Measurements from ENCODE around the gene SORCS3.

Gene SORCS3

GRCh38 chr10:104867966-104868598, 227.0 kb downstream of the SORCS3 start:
- DNase-seq (ENCODE audit: low spot score in 2 of 2): no peak
- Mint-ChIP-seq H3K9me3 (no peaks in the 10 kb centered on the region), H3K27ac (ENCODE audit: low read depth) (no peak overlapping the region), H3K4me3 (no peak overlapping the region), H3K36me3 (ENCODE audit: insufficient read depth) (no peaks in the 10 kb centered on the region), H3K27me3 (peaks cover 10% of the 10 kb centered on the region), H3K4me1 (no peaks in the 10 kb centered on the region)
- ATAC-seq (replicated peaks; ENCODE audit: extremely low read depth, poor library complexity, severe bottlenecking): no peak

GRCh38 chr10:104872691-104873090, 231.6 kb downstream of the SORCS3 start:
- H3K4me3 Mint-ChIP-seq: no peak overlapping the region

GRCh38 chr10:104873161-104873560, 232.1 kb downstream of the SORCS3 start:
- no peaks in the 10 kb centered on the region for H3K36me3 Mint-ChIP-seq (ENCODE audit: insufficient read depth)

More at GRCh38 chr10:104872691-104873090, 231.6 kb downstream of the SORCS3 start:
- H3K9me3 Mint-ChIP-seq: no peaks in the 10 kb centered on the region
- H3K4me1 Mint-ChIP-seq: no peaks in the 10 kb centered on the region
- H3K27me3 Mint-ChIP-seq: peaks cover 7% of the 10 kb centered on the region
- no peaks in the 10 kb centered on the region for H3K36me3 Mint-ChIP-seq (ENCODE audit: insufficient read depth)
- DNase-seq (ENCODE audit: low spot score in 2 of 2): no peak
- no peak overlapping the region for H3K27ac Mint-ChIP-seq (ENCODE audit: low read depth)
- ATAC-seq (replicated peaks; ENCODE audit: extremely low read depth, poor library complexity, severe bottlenecking): no peak

GRCh38 chr10:104875561-104875960, 234.5 kb downstream of the SORCS3 start:
- Mint-ChIP-seq H3K36me3 (ENCODE audit: insufficient read depth) (no peaks in the 10 kb centered on the region), H3K4me1 (no peaks in the 10 kb centered on the region), H3K4me3 (no peak overlapping the region), H3K27ac (ENCODE audit: low read depth) (no peak overlapping the region), H3K9me3 (no peaks in the 10 kb centered on the region), H3K27me3 (peaks cover 7% of the 10 kb centered on the region)
- no peak for DNase-seq (ENCODE audit: low spot score in 2 of 2)
- no peak for ATAC-seq (replicated peaks; ENCODE audit: extremely low read depth, poor library complexity, severe bottlenecking)

More at GRCh38 chr10:104873161-104873560, 232.1 kb downstream of the SORCS3 start:
- Mint-ChIP-seq H3K4me3 (no peak overlapping the region), H3K4me1 (no peaks in the 10 kb centered on the region), H3K9me3 (no peaks in the 10 kb centered on the region), H3K27me3 (peaks cover 7% of the 10 kb centered on the region), H3K27ac (ENCODE audit: low read depth) (no peak overlapping the region)
- no peak for DNase-seq (ENCODE audit: low spot score in 2 of 2)
- ATAC-seq (replicated peaks; ENCODE audit: extremely low read depth, poor library complexity, severe bottlenecking): no peak

- Mint-ChIP-seq H3K4me3 (no peak overlapping the region), H3K36me3 (ENCODE audit: insufficient read depth) (no peaks in the 10 kb centered on the region), H3K27ac (ENCODE audit: low read depth) (no peak overlapping the region), H3K9me3 (no peaks in the 10 kb centered on the region), H3K27me3 (peaks cover 16% of the 10 kb centered on the region), H3K4me1 (no peaks in the 10 kb centered on the region)
- DNase-seq (ENCODE audit: low spot score in 2 of 2): no peak
- no peak for ATAC-seq (replicated peaks; ENCODE audit: extremely low read depth, poor library complexity, severe bottlenecking)
These were observed 239.7 kb downstream of the SORCS3 start for GRCh38 chr10:104880624-104881398.

GRCh38 chr10:104881740-104882139, 240.7 kb downstream of the SORCS3 start:
- Mint-ChIP-seq H3K27ac (ENCODE audit: low read depth) (no peak overlapping the region), H3K4me1 (no peaks in the 10 kb centered on the region), H3K4me3 (no peak overlapping the region), H3K27me3 (peaks cover 10% of the 10 kb centered on the region), H3K9me3 (no peaks in the 10 kb centered on the region), H3K36me3 (ENCODE audit: insufficient read depth) (no peaks in the 10 kb centered on the region)
- DNase-seq (ENCODE audit: low spot score in 2 of 2) (no peak), ATAC-seq (replicated peaks; ENCODE audit: extremely low read depth, poor library complexity, severe bottlenecking) (no peak)

GRCh38 chr10:104892879-104893617, 252.0 kb downstream of the SORCS3 start:
- Mint-ChIP-seq H3K36me3 (ENCODE audit: insufficient read depth) (no peaks in the 10 kb centered on the region), H3K9me3 (peaks cover 16% of the 10 kb centered on the region), H3K27ac (ENCODE audit: low read depth) (no peak overlapping the region), H3K4me3 (no peak overlapping the region), H3K27me3 (no peaks in the 10 kb centered on the region), H3K4me1 (no peaks in the 10 kb centered on the region)
- DNase-seq (ENCODE audit: low spot score in 2 of 2): no peak
- ATAC-seq (replicated peaks; ENCODE audit: extremely low read depth, poor library complexity, severe bottlenecking): no peak

- Mint-ChIP-seq H3K4me3 (no peak overlapping the region), H3K27me3 (no peaks in the 10 kb centered on the region), H3K4me1 (no peaks in the 10 kb centered on the region), H3K36me3 (ENCODE audit: insufficient read depth) (no peaks in the 10 kb centered on the region), H3K27ac (ENCODE audit: low read depth) (no peak overlapping the region), H3K9me3 (peaks cover 16% of the 10 kb centered on the region)
- DNase-seq (ENCODE audit: low spot score in 2 of 2) (no peak), ATAC-seq (replicated peaks; ENCODE audit: extremely low read depth, poor library complexity, severe bottlenecking) (no peak)
These were observed 252.6 kb downstream of the SORCS3 start for GRCh38 chr10:104893701-104894100.

GRCh38 chr10:104894681-104895080, 253.6 kb downstream of the SORCS3 start:
- Mint-ChIP-seq H3K36me3 (ENCODE audit: insufficient read depth) (no peaks in the 10 kb centered on the region), H3K4me3 (no peak overlapping the region), H3K27ac (ENCODE audit: low read depth) (no peak overlapping the region), H3K9me3 (peaks cover 10% of the 10 kb centered on the region), H3K27me3 (no peaks in the 10 kb centered on the region), H3K4me1 (no peaks in the 10 kb centered on the region)
- no peak for ATAC-seq (replicated peaks; ENCODE audit: extremely low read depth, poor library complexity, severe bottlenecking)
- no peak for DNase-seq (ENCODE audit: low spot score in 2 of 2)

GRCh38 chr10:104895541-104895940, 254.5 kb downstream of the SORCS3 start:
- Mint-ChIP-seq H3K4me1 (no peaks in the 10 kb centered on the region), H3K9me3 (peaks cover 6% of the 10 kb centered on the region), H3K36me3 (ENCODE audit: insufficient read depth) (no peaks in the 10 kb centered on the region), H3K27ac (ENCODE audit: low read depth) (no peak overlapping the region), H3K4me3 (no peak overlapping the region), H3K27me3 (no peaks in the 10 kb centered on the region)
- no peak for ATAC-seq (replicated peaks; ENCODE audit: extremely low read depth, poor library complexity, severe bottlenecking)
- DNase-seq (ENCODE audit: low spot score in 2 of 2): no peak

GRCh38 chr10:104895981-104896380, 254.9 kb downstream of the SORCS3 start:
- no peaks in the 10 kb centered on the region for H3K27me3 Mint-ChIP-seq
- no peaks in the 10 kb centered on the region for H3K36me3 Mint-ChIP-seq (ENCODE audit: insufficient read depth)
- H3K27ac Mint-ChIP-seq (ENCODE audit: low read depth): no peak overlapping the region
- no peak overlapping the region for H3K4me3 Mint-ChIP-seq
- peaks cover 5% of the 10 kb centered on the region for H3K9me3 Mint-ChIP-seq
- ATAC-seq (replicated peaks; ENCODE audit: extremely low read depth, poor library complexity, severe bottlenecking): no peak
- no peak for DNase-seq (ENCODE audit: low spot score in 2 of 2)
- H3K4me1 Mint-ChIP-seq: no peaks in the 10 kb centered on the region

- no peaks in the 10 kb centered on the region for H3K4me1 Mint-ChIP-seq
- no peaks in the 10 kb centered on the region for H3K27me3 Mint-ChIP-seq
- no peak overlapping the region for H3K4me3 Mint-ChIP-seq
- ATAC-seq (replicated peaks; ENCODE audit: extremely low read depth, poor library complexity, severe bottlenecking) (no peak), DNase-seq (ENCODE audit: low spot score in 2 of 2) (no peak)
- H3K9me3 Mint-ChIP-seq: peaks cover 4% of the 10 kb centered on the region
- no peaks in the 10 kb centered on the region for H3K36me3 Mint-ChIP-seq (ENCODE audit: insufficient read depth)
- no peak overlapping the region for H3K27ac Mint-ChIP-seq (ENCODE audit: low read depth)
These were observed 256.6 kb downstream of the SORCS3 start for GRCh38 chr10:104897696-104898095.
